ENCODE data around the gene LMAN1. TPM values are rescaled to one million over a fixed set of nuclear protein-coding genes. Genes with fewer than 3 reads are reported as not detected.
A peak's percentile ranks its signal among the peaks of the same experiment; 100 is the strongest.

The LMAN1 gene
- total RNA-seq = 66.0 and 78.2 TPM in 2 replicates

DNA sequence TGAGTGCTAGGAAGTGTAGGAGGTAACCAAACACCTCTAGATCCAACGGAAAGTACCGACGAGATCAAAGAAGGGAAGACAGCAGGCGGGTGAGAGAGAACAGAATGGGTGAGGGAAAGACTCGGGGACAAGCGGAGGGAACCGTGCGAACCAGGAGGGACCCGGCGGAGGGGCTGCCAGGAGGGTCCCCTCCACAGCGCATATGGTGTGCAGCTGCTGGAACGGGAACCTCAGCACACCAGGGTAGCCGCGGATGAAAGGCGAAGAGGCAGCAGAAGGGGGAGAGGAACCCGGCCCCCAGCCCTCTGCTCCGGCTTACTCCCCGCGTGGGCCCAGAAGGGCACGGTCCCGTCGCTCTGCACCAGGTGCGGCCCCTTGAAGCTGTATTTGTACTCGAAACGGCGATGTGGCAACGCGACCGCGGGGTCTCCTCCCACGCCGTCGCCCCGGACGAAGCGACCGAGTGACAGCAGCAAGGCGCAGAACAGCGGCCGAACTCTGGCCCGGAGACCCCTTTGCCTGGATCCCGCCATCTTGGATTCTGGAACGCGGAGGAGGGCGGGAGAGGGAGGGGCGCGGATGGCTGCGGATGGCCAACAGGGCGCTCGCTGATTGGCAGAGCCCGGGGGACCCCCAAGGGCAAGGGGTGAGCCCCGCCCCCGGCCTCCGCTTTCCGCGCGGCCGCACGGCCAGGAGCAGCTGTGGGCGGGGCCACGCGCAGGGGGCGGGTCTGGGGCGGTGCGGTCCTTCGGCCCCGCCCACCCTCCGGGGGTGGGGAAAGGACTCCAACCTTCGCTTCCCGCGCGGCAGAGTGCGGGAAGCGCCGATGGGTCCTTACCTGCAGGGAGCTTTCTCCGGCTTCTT lies at the start of gene LMAN1:
Gene LMAN1, minus strand, starts transcription at position 554 of the 864 bp plus-strand sequence. Its CDS starts 21 bp downstream, at position 533.
- DNase-seq (ENCODE audit: low read depth in 2 of 2) = peak; percentile 93 to 96

- DNase-seq (ENCODE audit: low read depth in 2 of 2) = peak; percentile 73 to 79
These were observed 43.5 kb upstream of the LMAN1 start for GRCh38 chr18:59402432-59403090.

DNA sequence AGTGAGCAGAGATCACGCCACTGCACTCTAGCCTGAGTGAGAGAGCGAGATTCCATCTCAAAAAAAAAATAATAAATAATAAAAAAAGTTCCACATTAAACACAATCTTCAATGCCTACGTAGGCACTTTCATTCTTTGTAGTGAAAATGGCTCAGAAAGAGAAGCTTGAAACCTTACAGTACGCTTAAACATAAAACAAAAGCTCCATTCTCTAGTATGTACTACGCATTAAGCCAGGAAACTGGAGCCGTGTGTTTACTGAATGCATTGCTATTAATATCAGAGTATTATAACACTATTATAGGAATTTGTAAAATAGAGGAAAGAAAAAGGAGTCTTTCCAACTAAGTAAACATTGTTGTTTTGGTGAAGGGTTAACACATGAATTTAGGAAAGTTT lies 41.3 kb upstream of the LMAN1 start:
- no peak for DNase-seq (ENCODE audit: low read depth in 2 of 2)

- DNase-seq (ENCODE audit: low read depth in 2 of 2) = no peak
These were observed 36.4 kb upstream of the LMAN1 start for GRCh38 chr18:59395226-59396175.

GRCh38 chr18:59393381-59393780 lies 34.3 kb upstream of the LMAN1 start:
- peak; percentile 3 to 46 for DNase-seq (ENCODE audit: low read depth in 2 of 2)

- no peak for DNase-seq (ENCODE audit: low read depth in 2 of 2)
These were observed 29.8 kb upstream of the LMAN1 start for GRCh38 chr18:59388817-59389216.

DNA sequence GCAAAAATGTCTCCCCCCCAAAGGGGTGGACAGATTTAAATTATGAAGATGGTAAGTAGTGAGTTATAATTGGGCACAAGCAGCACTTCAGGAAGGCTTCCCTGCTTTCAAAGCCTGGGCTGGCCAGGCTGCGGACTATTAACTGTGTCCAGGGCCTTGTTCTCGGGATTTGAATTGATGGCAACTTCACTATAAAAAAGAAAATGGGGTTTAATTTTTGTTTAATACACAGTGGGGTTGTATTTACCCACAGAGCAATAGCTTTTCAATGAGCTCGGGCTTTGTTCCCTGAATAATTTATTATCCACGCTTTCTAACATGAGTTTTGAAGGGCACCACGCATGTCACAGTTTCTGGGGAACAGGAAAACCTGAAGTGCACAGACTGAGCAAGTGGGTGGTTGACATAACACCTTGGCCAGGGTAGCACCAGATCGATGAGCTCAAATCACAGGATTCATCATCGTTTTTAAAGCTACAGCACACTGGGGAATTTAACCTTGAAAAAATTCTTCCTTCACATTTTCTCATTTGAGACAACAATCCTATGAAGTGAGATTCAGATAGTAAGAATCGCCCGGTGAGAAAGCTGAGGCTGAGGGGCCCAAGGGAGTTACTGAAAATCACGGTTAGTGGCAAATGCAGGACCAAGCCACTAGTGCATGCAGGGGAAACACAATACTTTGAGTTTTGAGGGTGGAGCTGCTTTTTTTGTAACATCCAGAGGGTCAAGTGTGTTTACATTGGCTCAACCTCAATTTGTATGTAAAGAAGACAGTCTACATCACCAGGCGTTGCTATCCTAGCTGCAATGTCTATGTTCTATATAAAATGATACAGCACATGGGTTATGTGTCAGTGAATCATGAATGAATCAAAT lies 28.9 kb upstream of the LMAN1 start:
- no peak for DNase-seq (ENCODE audit: low read depth in 2 of 2)

DNA sequence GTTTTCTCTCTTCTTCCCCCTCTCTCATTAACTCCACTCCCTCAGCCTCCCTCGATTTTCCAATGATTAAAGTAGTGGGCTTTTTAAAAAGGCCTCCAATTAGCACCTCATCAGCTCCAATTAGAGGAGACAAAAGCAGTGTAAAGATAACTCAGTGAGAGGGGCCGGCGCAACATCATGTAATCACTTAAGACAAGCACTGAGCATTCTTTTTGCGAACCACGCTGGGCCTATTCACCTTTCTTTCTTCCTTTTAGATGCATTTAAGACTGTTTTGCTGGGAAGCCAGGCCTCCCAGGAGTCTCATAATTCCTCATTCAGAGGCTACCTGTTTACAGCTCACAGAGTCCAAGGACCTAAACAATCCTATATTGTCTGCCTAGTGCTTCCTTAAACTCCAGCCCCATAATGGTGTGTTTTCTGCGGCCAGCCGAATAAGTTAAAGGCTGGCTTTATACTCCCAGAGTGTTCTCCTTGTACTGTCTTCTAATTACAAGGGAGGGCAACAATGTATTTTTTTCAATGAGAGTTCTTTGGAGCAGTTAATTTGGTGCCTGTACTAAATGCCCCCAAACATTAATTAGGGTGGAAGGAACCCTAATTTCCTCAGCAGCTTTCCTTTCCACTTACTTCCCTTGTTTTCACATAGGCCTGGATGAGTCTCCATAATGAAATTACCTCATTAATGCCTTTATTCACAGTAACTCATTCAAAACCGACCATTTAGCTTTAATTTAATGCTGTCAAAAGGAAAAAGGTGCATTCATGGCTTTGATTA lies 28.0 kb upstream of the LMAN1 start:
- DNase-seq (ENCODE audit: low read depth in 2 of 2) = no peak

GRCh38 chr18:59385191-59385590 lies 26.1 kb upstream of the LMAN1 start:
- no peak for DNase-seq (ENCODE audit: low read depth in 2 of 2)

GRCh38 chr18:59383851-59384250 lies 24.8 kb upstream of the LMAN1 start:
- no peak for DNase-seq (ENCODE audit: low read depth in 2 of 2)

- no peak for DNase-seq (ENCODE audit: low read depth in 2 of 2)
These were observed 23.3 kb upstream of the LMAN1 start for GRCh38 chr18:59382383-59382782.

GRCh38 chr18:59381949-59382348 lies 22.9 kb upstream of the LMAN1 start:
- no peak for DNase-seq (ENCODE audit: low read depth in 2 of 2)

DNA sequence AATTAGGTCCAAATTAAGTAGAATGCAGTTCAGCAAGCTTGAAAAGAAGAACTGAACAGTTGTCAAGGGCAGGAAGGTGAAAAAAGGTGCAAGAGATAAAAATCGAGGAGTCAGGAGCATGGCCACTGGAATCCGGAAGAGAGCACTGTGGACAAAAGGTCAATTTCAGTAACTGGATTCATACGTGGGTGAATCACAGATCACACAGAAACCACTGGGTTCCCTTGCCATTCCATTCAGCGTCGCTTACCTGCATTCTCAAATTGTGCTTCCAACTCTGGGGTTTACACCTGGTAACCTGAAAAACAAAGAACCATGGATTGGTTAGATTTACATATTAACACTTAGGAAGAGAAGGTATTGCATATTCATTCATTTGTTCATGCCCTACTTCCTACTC lies 21.6 kb upstream of the LMAN1 start:
- DNase-seq (ENCODE audit: low read depth in 2 of 2) = no peak

GRCh38 chr18:59379772-59380522 lies 20.9 kb upstream of the LMAN1 start:
- no peak for DNase-seq (ENCODE audit: low read depth in 2 of 2)

- DNase-seq (ENCODE audit: low read depth in 2 of 2) = no peak
These were observed 18.7 kb upstream of the LMAN1 start for GRCh38 chr18:59377613-59378337.

GRCh38 chr18:59376351-59376935 lies 17.4 kb upstream of the LMAN1 start:
- DNase-seq (ENCODE audit: low read depth in 2 of 2) = no peak

DNA sequence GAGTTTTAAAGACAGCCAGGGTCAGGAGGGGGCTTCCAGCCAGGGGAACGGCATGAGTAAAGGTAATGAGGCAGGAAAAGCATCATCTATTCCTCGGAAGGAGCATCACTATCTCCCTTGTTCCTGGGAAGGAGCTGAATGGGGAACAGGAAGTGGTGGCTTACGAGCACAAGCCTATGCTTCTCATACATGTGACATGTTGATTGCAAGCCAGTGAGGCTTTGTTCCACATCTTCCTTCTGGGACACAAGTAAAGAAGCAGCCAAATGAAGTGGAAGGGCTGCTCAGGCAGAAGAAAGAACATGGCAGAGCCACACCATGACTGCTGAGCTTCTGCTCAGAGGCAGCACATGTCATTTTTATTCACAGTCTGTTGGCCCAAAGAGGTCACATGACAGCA lies 15.1 kb upstream of the LMAN1 start:
- no peak for DNase-seq (ENCODE audit: low read depth in 2 of 2)

DNA sequence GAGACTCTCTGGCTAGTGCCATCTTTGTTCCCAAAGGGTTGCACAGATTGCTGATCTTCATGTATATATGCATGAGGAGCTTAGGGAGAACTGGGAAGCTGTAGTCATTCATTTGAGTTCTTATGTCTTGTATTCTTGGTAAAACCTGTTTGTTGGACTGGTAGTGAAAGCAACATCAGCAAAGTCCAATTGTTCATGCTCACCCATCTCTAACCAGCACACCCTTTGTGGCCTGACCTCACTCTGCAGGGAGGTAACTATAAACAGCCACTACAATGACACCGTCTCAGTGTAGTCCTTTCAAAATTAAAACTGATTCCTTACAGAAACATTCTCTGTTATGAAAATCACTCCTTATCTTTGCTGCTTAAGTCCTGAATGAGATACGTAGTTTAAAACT lies 13.9 kb upstream of the LMAN1 start:
- no peak for DNase-seq (ENCODE audit: low read depth in 2 of 2)
